HG02973 (cell line): ENCODE measurements around the gene FAM170B.

Experiments used
- ATAC-seq: cut with Tn5 transposase; IDR thresholded peaks from one replicate; pipeline ENCODE4 v1.9.1; 2021; ENCODE audit warnings: moderate library complexity; ENCODE audit not compliant: unreplicated experiment

FAM170B gene

DNA sequence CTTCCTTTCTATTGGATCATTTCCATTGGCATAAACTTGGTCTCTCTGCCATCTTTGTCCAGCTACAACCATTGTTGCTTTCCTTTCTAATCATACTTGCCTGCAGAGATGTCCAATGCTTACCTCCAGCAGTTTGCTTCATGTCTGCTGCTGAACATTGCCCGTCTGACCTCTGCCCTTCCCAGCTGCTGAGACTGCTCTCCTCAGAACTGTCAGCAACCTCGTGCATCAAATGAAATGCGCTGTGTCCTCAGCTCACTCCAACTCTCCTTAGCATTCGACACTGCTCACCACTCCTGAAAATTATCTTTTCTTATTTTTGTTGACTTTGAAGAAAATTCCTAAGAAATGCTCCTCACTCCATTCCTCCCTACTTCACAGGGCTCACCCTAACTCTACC is 5.0 kb downstream of the FAM170B start:
- no peak for ATAC-seq

DNA sequence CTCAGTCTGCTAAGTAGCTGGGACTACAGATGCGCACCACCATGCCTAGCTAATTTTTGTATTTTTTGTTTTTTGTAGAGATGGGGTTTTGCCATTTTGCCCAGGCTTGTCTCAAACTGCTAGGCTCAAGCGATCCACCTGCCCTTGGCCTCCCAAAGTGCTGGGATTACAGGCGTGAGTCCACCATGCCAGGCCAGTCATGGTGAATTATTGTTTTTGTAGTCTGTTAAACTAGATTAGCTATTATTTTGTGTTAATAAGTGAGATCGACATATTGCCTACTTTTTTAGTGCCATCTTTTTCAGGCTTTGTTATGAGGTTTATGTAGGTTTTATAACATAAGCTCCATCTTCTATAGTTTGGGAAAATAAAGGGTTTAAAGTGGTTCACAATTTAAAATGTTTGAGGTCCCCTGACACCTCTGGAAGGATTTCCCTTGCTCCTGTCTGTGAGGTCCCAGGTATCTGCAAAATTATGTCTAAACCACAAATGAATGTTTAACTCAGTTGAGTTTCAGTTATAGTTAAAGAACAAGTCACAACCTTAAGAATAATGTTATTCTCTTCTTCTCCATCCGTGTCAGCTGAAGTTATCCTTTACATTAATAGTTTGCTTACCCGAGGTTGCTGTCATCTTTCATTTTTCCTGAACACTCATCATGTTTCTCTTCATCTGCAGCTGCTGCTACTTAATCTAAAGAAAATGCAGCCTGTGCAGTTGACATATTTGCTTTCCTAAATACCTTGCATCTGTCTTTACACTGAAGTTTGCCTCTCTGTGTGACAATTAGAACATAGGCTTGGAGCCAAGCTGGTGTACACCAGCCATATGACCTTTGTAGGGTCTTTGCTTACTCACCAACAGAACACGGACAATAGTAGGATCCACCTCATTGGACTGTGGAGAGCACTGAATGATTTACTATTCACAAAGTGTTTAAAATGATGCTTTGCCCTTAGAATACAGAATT is 9.6 kb downstream of the FAM170B start:
- no peak for ATAC-seq

DNA sequence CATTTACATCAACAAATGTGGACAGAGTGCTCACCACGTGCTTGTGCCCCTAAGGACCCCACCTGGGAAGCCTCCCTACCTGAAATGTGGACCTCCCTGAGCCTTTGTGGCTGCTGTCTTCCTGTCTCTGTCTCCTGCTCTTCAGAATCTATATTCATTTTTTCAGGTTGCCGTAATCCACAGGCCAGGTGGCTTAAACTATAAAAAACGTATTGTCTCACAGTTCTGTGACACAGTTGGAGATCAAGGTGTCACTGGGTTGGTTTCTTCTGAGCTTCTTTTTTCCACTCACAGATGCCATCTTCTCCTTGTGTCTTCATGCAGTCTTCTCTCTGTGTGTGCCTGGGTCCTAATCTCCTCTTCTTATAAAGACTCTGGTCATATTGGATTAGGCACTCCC is 12.9 kb downstream of the FAM170B start:
- no peak for ATAC-seq

DNA sequence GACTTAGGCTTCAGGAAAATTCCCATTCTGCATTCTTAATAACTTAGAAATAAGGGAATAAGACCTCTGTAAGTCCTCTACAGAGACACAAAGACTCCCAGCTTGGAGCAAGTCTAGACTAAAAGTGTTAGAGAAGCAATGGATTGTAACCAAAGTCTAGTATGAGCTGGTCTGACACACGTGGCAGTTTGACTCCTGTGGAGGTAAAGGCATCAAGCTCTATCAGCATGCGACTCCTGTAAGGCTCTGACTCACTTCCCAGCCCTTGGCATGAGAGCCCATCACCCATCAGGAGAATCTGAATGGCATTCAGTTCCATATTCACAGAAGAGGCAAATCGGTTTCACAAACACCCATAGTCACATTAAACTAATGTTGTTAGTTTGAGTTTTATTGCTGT is 14.1 kb downstream of the FAM170B start:
- ATAC-seq: no peak

DNA sequence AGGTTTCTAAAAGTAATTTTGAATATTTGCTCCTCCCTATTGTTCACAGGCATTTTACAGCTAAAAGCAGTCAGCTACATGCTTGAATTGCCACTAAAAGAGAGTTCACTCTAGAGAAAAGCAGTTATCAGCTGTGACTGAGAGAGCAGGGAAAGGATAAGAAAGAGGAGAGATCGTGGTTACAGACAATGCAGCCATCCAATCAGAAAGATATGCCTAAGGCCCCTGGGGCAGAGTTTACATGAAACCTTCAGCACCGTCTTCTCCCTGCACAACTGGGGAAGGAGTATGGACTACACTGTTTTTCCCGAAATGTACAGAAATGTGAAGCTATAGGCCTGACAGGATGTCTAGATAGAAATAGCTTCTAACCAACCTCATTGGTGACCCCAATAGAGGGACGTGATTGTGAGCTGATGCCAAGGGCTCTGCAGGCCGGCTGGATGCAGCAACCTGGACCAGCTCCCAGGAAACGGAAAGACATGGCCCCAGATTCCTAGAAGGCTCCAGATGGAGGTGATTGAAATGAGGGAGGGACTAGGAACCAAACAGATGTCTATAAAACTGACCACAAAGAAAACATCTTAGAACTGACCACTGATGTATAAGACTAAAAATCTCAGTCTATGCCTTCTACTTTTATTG is 15.3 kb downstream of the FAM170B start:
- no peak for ATAC-seq

DNA sequence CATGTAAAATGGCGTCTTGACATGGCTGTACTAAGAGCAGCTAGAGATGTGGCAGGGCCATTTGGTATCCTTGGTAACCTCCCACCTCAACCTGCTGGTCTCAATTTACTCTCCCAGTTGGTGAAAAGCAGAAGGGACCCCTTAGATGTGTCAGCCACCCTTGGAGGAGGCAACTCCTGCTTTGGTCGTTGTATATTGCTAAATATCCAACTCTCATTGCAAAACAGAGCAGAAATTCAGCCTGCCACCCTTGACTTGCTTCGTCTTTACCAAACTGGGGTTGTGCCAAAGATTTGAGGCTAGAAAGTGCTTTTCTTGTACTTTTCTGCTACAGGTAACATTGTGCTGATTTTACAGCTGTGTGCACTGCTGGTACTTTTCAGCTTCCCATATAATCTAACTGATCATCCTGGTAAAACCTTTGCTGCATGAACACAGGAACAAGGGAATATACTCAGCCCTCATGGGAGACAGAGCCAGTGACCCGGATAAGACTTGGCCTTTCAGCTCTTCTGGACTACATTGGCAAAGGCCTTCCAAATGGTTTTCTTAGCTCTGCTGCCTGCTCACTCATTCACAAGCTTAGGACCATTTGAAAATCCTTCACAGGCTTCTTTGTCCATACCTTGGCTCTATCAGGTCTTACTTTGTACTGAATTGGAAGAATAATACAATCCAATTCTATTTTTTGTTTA is 16.3 kb downstream of the FAM170B start:
- no peak for ATAC-seq

DNA sequence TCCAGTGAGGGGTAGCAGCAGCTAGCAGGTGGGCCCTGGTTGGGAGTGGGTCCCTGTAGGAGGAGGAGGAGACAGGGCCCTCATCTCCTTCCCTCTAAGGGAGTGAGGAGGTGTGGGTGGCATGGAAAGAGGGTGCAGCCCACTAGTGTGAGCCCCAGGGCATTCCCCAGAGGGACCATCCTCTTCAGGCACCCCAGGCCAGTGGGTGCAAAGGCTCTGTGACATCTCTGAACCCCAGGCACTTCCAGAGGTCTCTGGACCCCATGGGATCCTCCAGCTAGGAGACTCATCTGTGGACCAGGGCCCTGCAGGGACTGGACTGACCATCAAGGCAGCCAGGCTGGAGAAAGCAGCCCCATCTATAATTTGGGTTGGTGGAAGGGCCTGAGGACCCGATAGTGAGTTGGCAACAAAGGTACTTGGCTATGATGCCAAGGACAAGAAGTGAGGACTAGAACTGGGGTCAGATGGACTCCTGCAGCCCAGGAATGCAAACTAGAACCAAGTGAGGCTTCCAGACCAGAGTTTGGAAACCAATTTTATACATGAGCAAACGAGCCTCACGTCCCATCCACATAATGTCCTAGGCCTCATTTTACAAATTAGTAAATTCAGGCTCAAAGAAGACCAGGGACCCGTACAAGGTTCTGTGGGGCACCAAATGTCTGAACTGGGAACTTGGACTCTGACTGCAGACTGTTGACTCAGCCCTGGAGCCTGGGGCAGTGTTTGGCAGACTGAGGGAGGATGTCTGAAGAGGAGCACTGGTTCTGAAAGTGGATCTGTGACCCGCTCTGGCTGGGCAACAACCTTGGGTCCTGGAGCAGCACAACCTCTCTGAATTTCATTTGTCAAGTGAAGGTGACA is 17.1 kb downstream of the FAM170B start:
- no peak for ATAC-seq

DNA sequence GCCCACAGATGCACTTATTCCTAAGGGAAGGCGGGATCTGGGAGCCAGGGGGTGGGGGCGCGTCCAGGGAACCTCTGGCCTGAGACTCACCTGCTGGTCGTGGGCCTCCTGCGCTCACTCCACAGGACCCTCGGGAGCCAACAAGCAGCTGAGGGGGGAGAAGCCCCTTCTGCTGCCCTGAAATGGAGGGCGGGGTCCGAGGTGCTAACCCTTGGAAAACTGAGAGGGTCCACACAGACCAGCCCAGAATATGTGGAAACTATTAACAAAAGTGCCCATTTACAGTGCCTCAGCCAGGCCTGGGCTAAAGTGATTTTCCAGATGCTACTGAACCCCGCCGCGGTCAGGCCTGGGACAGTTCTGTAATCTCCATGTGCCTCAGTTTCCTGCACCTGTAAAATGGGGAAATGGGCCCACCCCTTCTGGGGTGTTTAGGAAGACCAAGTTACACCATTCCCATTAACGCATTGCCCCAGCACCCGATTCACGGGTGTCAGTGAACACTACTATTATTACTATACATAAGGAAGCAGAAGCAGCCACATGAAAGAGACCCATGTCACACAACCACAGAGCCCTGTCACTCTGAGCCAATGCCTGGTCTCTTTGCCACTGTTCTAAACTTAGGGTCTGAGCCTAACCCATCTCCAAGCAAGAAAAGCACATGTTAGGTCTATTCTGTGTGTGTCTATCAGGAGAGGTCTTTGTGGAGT is 17.9 kb downstream of the FAM170B start:
- ATAC-seq: no peak

DNA sequence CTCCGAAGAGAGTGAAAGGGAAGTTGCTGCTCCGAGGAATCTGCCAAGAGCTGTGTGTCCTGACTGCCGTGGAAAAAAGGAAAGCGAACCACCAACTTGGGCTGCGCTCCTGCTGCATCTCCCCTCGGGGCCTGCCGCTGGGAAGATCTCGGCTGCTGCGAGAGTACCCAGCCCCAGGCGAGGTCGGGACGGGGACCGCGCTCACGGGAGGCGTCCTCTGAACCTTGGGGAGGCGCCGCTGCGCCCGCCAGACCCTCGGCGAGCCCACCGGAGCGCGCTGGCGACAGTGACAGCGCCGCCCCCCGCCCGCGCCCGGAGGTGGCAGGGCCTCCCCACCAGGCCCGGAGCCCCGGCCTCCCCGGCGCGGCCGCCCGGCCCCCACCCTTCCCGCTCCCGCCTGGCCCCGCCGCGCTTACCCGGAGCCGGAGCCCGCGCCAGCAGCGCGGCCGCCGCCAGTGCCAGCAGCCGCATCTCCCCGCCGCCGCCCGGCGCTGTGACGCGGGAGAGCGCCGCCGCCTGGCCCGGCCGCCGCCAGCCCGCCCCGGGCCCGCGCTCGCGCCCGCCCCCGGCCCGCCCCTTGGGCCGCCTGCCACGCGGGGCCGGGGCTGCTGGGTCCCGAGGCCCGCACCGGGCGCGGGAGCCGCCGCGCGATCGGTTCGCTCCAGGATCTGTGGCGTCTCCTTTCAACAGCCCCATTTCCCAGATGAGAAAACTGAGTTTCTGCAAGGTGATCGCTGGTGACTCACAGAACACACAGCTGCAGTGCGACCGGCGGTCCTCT is 18.6 kb downstream of the FAM170B start, which contains the start of gene VSTM4:
VSTM4 (minus strand) TSS at position 508 of the 781 bp plus-strand sequence; CDS start at position 471, 37 bp downstream.
- ATAC-seq: no peak

DNA sequence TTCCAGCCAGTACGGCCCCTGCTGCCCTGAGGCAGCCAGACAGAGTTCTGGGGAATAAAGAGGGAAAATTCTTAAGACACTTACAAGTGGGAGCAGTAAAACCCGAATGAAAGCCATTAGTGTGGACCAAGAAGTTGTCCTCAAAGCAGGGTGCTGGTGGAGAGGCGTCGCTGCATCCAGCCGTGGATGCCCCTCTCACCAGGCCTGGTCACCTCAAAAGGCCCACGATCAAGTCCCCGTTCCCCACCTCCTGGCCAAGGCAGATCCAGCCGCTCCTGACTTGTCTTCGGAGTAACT is 19.2 kb downstream of the FAM170B start:
- no peak for ATAC-seq

DNA sequence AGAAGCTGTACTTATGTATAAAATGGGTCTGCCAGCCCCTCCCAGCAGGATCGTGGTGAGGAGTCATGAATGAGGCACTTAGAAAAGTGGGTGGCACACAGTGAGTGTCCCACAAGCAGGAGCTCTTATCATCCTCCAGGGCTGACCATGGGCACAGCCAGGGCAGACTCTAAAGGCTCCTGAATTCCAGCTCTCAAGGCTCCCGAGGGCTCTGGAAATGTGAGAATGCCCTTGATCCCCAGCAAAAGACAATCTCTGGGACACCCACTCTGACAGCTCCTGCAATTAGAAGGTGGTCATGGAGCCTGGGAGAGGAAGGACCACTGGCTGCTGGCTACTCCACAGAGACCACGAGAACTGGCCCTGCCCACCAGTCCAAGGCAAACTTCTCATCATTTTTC is 20.1 kb downstream of the FAM170B start:
- ATAC-seq: no peak

DNA sequence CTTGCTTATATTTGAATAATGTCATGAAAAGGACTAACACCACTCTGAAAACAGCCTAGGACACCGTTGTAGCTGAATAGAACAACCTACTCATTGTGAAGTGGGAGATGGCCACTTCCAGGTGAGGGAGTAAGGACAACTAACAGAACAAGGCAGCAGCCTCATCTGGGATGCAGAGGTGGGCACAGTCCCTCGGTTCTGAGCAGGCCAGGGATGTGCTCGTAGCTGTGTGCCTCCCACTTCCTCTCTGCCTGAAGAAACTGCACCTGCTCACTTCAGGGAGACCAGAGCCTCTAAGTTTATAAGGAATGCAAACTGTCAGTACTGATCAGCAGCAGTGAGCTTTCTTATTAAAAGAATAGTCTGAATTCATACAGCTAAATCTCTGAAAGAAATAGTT is 21.0 kb downstream of the FAM170B start:
- ATAC-seq: no peak

DNA sequence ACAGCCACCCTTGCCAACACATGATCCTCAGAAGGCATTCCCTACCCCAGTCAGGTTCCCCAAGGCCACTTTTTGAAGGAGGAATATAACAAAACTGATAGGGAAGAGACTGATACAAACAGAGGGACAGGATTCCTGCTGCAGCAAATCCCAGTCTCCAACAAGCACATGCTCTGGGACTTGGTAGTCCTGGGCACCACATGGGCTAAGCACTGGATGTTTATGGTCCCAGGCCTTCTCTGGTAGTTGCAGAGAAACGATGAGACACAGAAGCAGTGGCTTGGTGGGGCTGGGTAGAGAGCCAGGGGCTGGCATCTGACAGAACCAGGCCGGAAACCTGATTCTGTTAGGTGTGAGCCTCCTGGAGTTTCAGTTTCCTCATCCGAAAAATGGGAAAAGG is 21.7 kb downstream of the FAM170B start:
- no peak for ATAC-seq

DNA sequence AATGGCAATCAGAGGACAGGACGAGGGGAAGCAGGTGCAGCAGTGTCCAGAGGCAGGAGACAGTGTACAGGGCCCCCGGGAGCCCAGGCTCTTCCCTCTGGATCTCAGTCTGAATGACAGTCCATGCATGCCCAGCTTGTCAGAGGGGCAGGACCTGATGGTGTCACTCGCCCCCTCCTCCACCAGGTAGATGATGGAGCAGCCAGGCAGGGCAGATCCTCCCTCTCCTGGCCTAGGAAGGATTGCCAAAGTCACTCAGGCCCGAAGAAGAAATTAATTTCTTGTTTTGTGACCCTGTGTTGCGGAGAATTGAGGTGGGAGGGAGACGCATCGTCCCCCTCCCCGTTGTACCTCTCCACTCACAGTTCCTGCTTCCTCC is 22.5 kb downstream of the FAM170B start:
- ATAC-seq: no peak

DNA sequence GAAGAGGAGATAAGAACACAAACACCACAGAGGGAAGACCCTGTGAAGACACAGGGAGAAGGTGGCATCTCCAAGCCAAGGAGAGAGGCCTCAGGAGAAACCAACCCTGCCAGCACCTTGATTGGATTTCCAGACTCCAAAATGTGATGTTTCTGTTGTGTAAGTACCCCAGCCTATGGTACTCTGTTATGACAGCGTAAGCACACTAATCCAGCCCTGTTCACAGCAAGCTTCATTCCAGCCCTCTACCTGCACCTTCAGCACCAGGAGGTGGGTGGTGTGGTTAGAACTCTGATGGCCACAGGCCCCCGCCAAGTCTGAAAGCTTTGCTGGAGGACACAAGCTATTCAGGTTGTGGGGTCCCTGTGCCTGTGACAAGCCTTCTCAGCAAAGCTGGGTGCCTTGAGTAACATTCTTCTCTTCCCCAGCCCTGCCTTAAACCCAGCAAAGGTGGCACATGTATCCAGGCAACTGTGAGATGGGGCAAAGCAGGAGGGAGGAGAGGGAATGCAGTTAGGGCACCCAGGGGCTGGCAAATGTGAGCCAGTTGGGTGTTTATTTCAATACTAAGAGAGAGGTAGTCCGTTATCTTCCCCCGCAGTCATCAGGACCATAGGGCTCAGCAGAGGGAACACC is 23.0 kb downstream of the FAM170B start:
- ATAC-seq: no peak

DNA sequence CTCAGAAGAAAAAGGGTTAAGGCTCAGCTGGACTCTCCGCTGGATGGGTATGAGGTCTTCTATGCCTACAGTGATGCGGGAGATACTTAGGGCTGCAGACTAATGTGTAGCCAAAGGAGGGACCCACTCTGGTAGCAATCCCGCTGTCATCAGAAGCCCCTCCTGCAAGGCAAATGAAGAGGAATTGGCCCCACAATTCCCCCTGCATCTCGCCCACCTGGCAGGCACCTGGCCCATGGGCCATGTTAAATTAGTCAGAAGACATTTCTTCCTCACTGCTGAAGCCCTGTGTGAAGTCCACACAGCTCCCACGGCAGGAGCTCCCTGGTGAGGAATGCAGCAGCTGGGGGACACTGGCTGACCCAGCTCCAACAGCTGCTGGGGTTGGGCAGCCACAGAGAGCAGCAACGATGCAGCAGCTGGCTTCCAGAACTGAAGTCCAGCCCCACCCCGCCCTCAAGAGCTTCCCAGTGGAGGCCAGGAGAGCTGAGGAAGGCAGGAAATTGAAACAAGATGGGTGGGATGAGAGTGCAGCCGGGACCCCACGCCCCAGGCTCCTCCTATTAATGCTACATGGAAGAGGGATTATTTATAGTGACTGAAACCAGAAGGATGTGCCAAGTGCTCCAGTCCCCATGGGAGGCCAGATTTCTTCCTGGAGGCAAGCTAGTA is 24.0 kb downstream of the FAM170B start:
- ATAC-seq: no peak

DNA sequence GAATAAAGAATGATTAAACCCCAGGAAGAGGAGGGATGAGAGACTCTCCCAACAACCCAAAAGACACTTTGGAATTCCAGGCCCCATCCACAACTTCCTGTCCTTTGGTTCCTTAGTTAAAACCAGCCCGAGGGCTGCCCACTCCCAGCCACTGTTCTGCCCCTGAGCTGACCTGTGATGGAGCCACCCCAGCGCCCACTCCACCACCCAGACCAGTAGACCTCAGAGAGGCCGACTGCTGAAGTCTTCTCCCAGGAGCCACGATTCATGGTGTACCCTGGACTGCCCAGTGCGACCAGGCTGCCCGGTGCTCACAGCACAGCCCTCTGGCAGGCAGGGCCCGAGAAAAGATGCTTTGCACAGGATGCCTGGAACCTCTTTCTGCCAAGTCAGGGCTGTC is 25.2 kb downstream of the FAM170B start:
- no peak for ATAC-seq

DNA sequence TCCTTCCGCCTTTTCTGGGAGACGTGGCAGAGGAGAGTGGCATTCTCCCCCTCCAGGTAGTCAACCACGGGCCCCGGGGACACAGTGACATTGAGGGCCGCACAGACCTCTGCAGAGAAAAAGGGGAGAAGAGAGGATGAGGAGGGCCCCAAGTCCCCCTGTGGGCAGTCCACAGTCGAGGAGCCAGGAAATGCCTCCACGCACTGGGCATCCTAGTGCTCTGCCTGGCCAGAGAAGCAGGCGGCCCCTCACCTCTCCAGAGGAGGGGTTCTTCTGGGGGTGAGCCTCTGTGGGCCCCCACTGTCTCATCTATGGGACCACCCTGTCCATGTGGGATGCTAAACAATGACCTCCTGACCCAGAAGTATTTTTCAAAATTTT is 25.9 kb downstream of the FAM170B start:
- no peak for ATAC-seq
